Transverse colon (tissue), 3 donors: ENCODE results near the gene STRA8.

Experiments
- POLR2A ChIP-seq: fragments of 450-650 bp; IDR thresholded peaks from one replicate; pipeline ENCODE4 v1.6.1; 2016; ENCODE audit warnings: antibody characterized with exemption, mild to moderate bottlenecking, moderate library complexity
- TF ChIP-seq, protein P1 (sequence below), 5 experiments: fragments of 200-600 bp in 3 of 5; fragments of 450-650 bp in 2 of 5; sonication (generic) in 3 of 5; IDR thresholded peaks; 1 replicate in 2 of 5; 2 replicates in 3 of 5; pipeline ENCODE4 v1.5.1; 2016 to 2017; ENCODE audit warnings: antibody characterized with exemption in 5 of 5, inconsistent platforms in 3 of 5, mild to moderate bottlenecking in 2 of 5, moderate library complexity in 1 of 5

DNA sequence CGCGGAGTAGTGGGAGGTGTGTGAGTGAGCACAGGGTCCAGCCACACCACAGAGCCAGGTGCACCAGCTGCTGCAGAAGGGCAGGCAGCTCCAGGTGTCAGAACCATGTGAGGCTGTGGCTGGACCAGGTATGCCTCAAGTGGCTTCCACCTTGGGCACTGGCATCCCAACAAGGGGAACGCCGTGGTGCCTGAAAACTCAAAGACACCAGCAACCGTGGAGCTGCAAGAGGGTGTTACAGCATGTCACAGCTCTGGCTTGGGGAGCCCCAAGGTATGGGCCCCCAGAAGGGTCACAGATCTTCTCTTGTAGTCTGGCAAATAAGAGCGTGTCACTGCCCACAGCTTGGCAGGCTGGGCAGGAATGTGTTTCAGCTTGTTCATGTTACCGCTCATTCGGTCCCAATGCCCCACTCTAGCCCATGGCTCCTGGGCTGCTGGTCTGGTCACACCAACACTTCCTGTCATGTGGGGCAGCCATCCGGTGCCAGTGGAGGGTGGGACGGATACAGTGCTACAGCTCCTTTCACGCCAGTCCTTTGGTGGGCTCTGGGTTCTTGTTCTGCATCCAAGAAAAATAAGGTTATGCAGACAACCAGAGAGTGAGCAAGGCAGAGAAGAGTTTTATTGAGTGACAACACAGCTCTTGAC, 29.8 kb downstream of the STRA8 start:
- TF ChIP-seq POLR2A: no peak
- TF ChIP-seq, protein P1, sequence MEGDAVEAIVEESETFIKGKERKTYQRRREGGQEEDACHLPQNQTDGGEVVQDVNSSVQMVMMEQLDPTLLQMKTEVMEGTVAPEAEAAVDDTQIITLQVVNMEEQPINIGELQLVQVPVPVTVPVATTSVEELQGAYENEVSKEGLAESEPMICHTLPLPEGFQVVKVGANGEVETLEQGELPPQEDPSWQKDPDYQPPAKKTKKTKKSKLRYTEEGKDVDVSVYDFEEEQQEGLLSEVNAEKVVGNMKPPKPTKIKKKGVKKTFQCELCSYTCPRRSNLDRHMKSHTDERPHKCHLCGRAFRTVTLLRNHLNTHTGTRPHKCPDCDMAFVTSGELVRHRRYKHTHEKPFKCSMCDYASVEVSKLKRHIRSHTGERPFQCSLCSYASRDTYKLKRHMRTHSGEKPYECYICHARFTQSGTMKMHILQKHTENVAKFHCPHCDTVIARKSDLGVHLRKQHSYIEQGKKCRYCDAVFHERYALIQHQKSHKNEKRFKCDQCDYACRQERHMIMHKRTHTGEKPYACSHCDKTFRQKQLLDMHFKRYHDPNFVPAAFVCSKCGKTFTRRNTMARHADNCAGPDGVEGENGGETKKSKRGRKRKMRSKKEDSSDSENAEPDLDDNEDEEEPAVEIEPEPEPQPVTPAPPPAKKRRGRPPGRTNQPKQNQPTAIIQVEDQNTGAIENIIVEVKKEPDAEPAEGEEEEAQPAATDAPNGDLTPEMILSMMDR (IDR thresholded peaks at IDR 0.05): no peak
